Measurements from ENCODE around the gene TRIM13.

Gene TRIM13

DNA sequence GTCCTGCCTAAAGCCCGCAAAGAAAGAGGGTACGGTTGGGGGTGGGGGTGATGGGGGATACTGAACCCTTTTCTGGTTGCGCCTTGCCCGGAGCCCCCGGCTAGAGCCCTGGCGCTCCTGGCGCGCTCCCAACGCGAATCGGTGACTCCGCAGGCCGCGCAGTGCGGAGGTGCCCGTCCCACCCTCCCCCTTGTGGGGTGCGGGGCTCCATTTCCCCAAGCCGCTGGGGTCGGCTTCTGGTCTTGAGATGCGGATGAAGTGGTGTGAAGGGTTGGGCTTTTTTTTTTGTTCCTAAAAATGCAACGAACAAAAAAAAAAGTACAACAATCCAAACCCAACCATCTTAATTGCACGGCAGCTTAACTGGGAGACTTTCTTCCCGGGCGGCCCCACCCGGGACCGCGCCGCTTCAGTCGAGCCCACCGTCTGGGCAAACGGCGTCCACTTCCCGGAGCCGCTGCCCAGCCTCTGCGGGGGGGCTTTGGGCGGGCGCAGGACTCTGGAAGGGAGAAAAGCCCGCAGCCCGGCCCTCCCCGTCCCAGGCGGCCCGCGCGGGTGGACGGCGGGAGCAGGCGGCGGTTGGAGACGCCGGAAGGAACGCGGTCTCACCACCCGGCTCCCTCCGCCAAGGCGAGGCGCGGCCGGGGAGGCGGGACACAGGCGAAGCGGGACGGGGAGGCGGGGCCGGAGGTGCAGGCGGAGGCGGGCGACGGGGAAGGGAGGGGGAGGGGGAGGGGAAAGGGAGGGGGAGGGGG, 504 bp upstream of the TRIM13 start:
- DNase-seq (ENCODE audit: low read depth): peak; percentile 95

DNA sequence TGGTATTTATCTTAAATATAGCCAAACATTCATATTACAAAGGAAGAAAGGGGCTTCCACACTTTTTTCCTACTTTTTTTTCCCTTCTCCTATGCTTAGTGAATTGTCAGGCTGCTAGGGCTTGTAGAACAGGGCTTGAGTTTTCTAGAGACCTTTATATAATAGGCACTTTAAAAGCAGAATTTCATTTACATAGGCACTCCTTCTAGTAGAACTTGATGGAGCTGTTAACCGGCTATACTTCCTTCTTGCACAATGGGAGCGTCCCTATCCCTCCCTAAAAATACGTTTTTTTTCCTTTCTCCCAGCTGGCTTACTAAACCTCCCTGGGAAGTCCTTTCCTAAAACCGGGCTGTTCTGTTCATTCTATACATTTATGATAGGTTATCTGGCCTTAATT, 1.1 kb downstream of the TRIM13 start:
- no peak for DNase-seq (ENCODE audit: low read depth)

DNA sequence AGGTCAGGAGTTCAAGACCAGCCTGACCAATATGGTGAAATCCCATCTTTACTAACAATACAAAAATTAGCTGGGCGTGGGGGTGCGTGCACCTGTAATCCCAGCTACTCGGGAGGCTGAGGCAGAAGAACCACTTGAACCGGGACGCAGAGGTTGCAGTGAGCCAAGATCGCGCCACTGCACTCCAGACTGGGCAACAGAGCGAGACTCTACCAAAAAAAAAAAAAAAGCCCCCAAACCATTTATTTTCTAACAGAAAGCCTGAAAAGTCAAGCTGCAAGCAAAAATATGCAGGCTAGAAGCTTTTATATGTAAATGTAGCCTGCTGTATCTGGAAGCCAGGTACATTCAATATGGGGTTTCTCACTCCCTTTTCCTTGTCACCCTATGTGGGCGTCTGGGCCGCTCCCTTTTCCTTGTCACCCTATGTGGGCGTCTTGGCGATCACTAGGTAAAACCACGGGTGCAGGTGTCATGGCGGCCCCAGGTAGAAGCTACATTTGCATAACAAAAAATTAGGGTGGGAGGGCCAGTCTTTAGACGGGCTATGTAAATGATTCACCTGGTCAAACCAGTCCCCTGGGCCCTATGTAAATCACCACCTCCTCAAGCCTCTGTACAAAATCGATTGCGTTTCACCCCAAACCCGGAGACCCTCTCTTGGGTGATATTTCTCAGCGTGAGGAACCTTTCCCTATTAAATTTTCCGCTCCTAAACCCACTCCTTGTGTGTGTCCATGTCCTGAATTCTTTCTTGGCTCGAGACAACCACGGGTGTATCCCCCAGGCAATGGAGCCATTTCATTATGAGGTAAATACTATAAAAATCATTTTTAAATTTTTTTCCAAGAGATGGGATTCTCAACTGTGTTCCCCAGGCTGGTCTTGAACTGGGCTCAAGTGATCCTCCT, 2.1 kb downstream of the TRIM13 start:
- DNase-seq (ENCODE audit: low read depth): no peak

DNA sequence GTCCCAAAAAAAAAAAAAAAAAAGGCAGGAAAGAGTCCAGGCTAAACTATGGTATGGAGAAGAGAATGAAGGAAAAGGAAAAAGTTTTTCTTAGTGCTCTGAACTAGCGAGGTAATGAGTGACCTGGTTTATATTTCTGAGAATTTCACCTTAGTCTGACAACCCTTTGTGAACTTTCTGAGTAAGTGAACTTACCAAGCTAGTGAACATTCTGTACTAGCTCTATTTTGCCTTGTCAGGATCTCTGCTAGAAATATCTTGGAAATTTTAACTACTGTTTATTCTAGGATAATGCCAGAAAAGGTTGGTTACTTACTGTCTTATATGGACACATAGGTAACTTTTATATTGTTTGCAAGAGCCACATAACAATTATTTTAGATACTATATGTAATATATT, 4.4 kb downstream of the TRIM13 start:
- no peak for DNase-seq (ENCODE audit: low read depth)

DNA sequence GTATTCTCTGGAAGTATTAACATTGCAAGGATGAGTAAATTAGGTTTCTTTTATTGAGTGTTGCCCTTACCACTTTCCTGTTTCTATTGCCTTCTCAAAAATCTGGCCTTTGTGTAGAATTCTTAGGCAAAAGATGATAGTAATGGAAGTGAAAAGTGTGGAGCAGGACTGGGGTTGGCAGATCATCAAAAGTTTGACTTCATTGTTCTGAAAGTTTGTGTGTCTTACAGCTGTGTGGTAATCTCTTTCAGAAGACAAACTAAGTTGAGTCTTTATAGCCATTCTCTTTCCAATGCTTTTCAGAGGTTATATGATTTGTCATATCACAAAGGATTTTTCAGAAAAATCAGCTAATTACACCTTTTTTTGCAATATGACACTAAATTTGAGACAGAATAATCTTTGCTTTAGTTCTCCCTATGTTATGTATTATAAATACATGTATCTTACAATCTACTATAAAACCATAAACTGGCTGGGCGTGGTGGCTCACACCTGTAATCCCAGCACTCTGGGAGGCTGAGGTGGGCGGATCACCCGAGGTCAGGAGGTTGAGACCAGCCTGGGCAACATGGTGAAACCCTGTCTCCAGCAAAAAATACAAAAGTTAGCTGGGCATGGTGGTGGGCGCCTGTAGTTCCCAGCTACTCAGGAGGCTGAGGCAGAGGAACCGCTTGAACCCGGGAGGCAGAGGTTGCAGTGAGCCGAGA, 9.7 kb downstream of the TRIM13 start:
- DNase-seq (ENCODE audit: low read depth): peak; percentile 59

DNA sequence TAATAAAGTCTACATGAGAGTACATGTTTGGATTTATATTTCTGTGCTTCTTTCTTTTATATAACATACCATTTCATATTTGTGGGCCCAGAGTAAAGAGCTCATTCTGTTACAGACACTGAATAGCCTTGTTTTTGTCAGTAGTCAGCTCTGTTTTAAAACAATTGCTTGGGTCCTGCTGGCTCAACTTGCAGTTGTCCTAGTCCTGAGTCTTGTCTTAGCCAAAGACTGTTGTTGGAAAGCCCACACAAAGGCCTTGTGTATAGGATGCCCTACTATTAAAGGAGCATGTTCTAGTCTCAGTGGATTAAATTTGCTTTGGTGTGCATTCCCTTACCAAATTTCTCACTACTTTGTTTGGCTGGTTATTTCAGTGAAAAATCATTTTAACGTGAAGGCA, 14.6 kb downstream of the TRIM13 start:
- no peak for DNase-seq (ENCODE audit: low read depth)

DNA sequence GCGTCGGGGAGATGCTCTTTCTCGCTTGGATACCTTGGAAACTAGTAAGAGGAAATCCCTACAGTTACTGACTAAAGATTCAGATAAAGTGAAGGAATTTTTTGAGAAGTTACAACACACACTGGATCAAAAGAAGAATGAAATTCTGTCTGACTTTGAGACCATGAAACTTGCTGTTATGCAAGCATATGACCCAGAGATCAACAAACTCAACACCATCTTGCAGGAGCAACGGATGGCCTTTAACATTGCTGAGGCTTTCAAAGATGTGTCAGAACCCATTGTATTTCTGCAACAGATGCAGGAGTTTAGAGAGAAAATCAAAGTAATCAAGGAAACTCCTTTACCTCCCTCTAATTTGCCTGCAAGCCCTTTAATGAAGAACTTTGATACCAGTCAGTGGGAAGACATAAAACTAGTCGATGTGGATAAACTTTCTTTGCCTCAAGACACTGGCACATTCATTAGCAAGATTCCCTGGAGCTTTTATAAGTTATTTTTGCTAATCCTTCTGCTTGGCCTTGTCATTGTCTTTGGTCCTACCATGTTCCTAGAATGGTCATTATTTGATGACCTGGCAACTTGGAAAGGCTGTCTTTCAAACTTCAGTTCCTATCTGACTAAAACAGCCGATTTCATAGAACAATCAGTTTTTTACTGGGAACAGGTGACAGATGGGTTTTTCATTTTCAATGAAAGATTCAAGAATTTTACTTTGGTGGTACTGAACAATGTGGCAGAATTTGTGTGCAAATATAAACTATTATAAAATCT, 15.7 kb downstream of the TRIM13 start:
- DNase-seq (ENCODE audit: low read depth): peak; percentile 78

DNA sequence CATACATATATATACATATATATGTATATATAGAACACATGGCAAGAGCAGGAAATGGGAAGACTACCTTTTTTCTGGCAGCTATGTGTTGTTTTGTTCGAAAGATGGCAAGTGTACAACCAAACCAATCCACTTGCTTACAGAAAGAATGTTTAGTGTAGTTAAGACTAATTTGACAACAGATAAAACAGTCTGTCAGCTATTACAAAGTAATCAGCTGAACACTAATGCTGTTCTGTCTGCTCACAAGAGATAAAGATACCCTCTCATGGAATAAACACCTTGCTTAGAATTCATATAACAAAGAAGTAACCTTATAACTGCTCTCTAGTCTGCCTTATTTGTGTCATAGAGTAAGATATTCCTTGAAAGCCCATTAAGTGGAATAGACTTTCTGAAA, 17.5 kb downstream of the TRIM13 start:
- DNase-seq (ENCODE audit: low read depth): no peak

DNA sequence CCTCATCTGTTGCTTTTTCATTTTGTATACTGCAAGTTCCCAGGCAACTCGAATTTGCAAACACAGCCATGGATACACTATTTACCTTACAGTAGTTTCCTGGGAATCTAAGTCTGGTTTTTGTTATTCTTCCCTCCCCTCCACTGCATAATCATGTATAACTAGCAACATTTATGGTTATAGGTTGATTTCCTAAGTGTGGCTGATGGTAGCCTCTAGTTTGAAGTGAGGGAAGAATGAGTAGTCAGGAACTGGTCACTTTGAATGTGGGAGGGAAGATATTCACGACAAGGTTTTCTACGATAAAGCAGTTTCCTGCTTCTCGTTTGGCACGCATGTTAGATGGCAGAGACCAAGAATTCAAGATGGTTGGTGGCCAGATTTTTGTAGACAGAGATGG, 18.4 kb downstream of the TRIM13 start, which contains the start of gene KCNRG:
KCNRG (plus strand) TSS at position 187 of the 400 bp plus-strand sequence; CDS start at position 237, 50 bp downstream.
- no peak for DNase-seq (ENCODE audit: low read depth)

DNA sequence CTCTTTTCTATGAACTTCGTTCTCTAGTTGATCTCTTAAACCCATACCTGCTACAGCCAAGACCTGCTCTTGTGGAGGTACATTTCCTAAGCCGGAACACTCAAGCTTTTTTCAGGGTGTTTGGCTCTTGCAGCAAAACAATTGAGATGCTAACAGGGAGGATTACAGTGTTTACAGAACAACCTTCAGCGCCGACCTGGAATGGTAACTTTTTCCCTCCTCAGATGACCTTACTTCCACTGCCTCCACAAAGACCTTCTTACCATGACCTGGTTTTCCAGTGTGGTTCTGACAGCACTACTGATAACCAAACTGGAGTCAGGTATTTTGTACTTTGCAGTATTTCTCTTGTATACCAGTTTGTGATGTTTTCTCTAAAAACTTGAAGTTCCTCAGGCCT, 18.9 kb downstream of the TRIM13 start:
- no peak for DNase-seq (ENCODE audit: low read depth)

DNA sequence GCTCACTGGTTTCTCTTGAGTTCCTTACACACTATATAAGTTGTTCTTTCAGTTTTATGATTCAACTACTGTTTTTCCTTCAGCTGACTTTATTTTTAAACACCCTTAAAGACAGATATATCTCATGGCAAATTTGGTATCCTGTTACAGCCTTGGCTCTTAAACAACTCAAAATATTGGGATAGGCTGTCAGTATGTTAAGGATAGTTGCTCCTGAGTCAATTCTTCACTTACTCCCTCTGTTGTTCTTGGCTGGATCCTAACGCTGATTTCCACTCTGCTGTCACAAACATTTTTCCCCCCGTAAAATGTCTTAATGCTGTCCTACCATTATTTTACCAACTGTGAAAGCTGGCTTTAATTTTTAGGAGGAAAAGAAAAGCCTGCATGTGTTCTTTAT, 19.6 kb downstream of the TRIM13 start:
- DNase-seq (ENCODE audit: low read depth): peak; percentile 57

DNA sequence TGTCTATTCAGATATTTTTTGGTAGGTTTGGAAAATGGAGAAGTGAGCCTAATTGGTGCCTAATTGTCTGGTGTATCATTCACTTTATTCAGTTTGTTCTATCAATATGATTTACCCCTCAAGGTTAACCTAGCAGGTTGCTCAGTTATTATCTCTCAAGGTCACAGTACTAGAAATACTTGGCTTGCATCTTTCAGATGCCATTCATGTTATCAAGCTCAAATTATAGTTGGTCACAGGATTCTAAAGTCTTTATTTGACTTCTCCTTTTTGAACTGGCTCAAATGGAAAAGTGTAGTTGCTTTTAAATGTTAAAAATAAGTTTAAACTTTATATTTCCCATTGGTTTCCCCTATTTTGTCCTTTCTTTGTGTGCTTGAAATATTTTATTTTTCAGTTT, 21.0 kb downstream of the TRIM13 start:
- no peak for DNase-seq (ENCODE audit: low read depth)

DNA sequence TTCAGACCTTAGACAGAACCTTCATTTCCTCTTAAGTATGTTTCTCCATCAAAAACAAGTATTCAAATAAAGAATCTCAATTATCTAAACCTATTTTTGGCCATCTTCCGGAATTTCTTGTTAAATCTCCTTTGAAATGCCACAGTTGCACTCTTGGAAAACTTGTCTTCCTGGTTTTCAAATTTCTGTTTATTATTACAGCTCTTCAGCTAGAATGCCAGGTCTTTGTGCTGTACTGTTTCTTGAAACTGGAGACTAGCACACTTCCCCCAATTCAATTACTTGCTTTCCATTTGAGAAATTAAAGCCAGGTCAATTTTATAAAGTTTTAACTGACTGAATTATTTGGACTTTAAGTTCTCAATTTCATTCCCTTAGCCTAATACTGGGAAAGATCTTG, 28.6 kb downstream of the TRIM13 start:
- DNase-seq (ENCODE audit: low read depth): no peak

DNA sequence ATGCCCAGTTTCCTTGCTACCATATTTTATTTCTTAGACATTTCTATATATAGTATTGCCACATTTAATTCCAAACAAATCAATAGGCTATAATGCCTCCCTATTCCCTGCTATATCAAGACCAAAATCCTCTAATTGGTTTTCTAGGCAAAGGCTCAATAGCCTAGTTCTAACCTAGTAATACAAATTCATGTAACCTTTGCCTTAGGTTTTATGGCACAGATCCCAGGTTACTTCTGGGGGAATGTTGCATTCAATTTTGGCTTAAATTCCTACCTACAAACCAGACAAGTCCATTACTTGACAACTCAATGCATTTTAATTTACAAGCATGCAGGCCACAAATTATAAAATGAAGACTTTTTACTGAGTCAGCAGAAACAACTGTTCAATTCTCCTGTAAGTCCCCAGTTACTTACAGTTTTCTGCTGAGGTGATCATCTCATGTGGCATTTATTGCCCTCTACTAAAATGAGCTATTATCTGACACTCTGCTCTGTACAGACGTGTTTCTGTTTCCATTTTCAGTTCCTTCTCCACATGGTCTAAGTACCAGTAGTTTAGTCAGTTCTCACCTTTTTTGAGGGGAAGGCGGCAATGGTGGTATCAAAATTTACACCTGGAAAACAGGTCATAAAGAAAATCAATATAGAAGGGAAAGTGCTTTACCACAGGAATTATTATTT, 30.1 kb downstream of the TRIM13 start:
- no peak for DNase-seq (ENCODE audit: low read depth)

DNA sequence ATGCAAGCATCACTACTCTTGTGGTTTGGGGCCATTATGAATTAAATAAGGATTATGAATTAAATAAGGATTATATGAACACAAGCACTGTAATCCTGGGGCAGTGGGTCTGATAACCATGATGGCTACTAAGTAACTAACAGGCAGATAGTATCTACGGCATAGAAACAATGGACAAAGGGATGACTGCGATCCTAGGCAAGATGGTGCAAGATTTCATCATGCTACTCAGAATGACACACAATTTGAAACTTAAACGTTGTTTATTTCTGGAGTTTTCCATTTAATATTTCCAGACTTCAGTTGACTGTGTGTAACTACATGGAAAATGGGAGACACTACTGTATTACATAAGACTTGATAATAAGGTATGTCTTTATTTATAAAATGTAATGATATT, 33.5 kb downstream of the TRIM13 start:
- no peak for DNase-seq (ENCODE audit: low read depth)

DNA sequence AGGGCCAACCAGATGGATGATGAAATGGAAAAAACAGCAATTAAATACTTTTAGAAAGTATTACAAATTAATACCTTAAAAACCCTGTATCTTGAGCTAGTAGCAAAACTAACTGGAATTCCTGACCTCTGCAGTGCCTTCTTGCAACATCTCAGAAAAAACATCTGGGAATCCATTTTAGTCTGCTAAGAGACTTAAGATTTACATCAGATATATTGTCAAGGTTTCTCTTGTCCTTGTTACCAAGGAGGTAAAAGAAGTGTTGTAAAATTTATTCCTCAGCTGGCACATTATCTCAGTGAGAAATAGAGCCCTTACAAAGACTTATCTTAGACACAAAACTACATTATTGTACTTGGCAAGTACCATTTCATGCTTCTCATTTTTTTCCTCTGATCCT, 36.9 kb downstream of the TRIM13 start:
- DNase-seq (ENCODE audit: low read depth): peak; percentile 73

DNA sequence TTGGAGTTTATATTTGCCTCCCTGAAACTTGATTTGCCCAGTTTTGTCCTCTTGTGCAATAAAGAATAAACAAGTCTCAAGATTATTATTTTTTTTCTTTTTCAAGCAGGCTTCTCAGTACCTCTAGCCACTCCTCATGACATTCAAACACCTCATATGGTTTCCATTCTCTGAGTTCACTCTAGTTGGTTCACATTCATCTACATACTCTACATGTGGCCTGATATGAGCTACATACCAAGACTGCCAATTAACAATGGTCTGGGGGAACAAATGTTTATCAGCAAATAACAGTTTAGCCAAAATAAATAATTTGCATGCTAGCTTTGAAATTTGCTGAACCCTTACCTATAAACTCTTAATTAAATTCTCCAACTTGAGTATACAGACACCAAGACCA, 40.9 kb downstream of the TRIM13 start:
- DNase-seq (ENCODE audit: low read depth): no peak

DNA sequence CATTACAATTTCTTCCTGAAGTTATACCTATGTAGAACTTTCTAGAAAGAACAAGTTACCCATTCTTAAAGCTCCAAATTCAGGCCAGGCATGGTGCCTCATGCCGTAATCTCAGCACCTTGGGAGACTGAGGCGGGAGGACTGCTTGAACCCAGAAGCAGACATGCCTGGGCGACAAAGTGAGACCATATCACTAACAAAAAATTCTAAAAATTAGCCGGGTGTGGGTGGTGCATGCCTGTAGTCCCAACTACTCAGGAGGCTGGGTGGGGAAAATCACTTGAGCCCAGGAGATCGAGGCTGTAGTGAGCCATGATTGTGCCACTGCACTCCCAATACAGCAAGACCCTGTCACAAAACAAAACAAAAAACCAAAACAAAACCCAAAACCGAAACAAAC, 41.4 kb downstream of the TRIM13 start:
- DNase-seq (ENCODE audit: low read depth): no peak

DNA sequence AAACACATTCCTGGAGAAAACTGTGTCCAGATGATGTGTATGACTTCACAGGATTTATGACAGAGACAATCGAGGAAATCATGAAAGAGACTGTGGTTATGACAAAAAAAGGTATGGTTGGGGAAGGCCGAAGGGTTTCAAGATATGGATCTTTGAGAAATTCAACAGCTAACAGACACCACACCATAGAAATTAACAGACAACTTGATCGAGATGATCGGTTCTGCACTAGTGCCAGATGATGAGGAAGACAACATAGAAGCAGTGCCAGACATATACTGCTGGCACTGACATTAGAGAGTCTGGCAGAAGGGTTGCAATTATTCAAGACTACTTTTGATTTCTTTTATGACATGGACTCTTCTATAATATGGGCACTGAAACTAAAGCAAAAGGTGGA, 55.6 kb downstream of the TRIM13 start:
- DNase-seq (ENCODE audit: low read depth): no peak

DNA sequence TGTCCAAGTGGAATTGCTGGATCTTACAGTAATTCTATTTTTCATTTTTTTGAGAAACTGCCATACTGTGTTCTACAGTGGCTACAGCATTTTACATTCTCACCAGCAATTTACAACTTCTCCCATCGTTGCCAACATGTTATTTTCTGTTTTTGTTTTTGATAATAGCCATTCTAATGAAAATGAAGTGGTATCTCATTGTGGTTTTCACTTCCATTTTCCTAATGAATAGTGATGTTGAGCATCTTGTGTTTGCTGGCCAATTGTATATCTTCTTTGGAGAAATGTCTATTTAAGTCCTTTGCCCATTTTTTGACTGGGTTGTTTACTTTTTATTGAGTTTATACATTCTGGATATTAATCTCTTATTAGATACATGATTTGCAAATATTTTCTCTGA, 57.0 kb downstream of the TRIM13 start:
- DNase-seq (ENCODE audit: low read depth): no peak

DNA sequence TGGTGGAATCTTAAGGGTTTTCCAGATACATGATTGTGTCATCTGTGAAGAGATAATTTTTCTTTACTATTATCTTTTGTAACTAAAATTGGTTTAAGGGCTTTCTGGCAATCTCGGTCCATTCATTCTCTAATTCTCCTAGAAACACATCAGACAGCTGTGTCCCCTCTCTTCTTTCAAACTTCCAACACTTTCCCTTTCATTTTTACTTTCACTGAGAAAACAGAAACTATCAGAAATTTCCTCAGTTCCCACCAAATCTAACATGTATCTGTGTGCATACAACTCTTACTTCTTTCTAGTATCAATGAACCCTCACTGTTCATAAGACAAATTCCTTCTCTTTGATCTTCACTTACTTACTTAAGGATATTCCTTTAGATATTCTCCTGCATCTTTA, 58.6 kb downstream of the TRIM13 start:
- no peak for DNase-seq (ENCODE audit: low read depth)

All from iris pigment epithelial cell (primary cell).